ENCODE results near the gene GOLIM4. TPM values are rescaled to one million over a fixed set of nuclear protein-coding genes. Genes with fewer than 3 reads are reported as not detected.

Gene GOLIM4
- total RNA-seq, 1 experiment from 2014 or later, result 24.6 TPM

DNA sequence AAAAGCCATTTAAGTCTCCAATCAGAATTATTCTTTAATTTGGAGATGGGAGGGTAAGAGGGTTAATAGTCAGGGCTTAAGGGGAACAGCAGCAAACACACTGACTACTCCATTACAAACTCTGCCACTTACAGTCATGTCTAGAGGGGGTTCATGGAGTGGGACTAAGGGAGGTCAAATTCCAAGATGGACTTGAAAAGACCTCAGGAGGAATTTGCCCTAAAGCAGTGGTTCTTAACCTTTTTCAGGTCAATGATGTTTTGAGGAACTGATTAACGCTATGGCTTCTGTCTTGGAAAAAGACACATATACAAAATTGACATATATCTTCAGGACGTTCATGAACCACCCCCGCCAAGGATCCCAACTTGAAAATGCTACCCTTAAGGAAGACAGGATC is 13.9 kb downstream of the GOLIM4 start:
- Histone ChIP-seq H4K91ac (ENCODE audit: insufficient read length, low read depth, low read length) (no peak overlapping the region), H2BK5ac (ENCODE audit: insufficient read length, low read length) (no peak overlapping the region), H3K4ac (ENCODE audit: low read depth, low read length) (no peak overlapping the region), H3K9ac (ENCODE audit: extremely low read depth, insufficient read length, low read length) (no peak overlapping the region), H3K27me3 (ENCODE audit: insufficient read depth, low read length) (no peaks in the 10 kb centered on the region), H3K23ac (ENCODE audit: insufficient read length, low read depth, low read length) (no peak overlapping the region), H3K4me2 (ENCODE audit: insufficient read depth, insufficient read length, low read length) (no peak overlapping the region), H2BK120ac (ENCODE audit: low read depth, low read length, poor library complexity, severe bottlenecking) (no peak overlapping the region), H4K20me1 (ENCODE audit: control insufficient read depth, insufficient read depth, insufficient read length) (no peaks in the 10 kb centered on the region), H3K79me2 (ENCODE audit: insufficient read depth, low read length) (peaks cover 5% of the 10 kb centered on the region; the same call in 1 of the 2 replicates), H3K14ac (ENCODE audit: insufficient read depth, low read length) (no peak overlapping the region; the same call in 1 of the 2 replicates), H3K56ac (ENCODE audit: insufficient read length, low read depth, low read length) (no peak overlapping the region), H3K23me2 (ENCODE audit: insufficient read length, low read depth, low read length, poor library complexity, severe bottlenecking) (no peaks in the 10 kb centered on the region), H3K79me1 (ENCODE audit: insufficient read depth, low read depth, low read length, poor library complexity, severe bottlenecking) (no peaks in the 10 kb centered on the region), H3K27ac (ENCODE audit: insufficient read length, low read depth, low read length) (no peak overlapping the region), H2BK15ac (ENCODE audit: low read depth, low read length) (no peak overlapping the region), H2AFZ (ENCODE audit: low read length) (no peak overlapping the region), H2BK12ac (ENCODE audit: insufficient read length, low read depth, low read length) (no peak overlapping the region), H4K8ac (replicated peaks; ENCODE audit: insufficient read length, low read depth, low read length) (no peak overlapping the region), H4K5ac (ENCODE audit: insufficient read length, low read depth, low read length) (no peak overlapping the region), H2AK5ac (ENCODE audit: insufficient read length, low read length) (no peak overlapping the region), H2BK20ac (ENCODE audit: low read depth, low read length, poor library complexity, severe bottlenecking) (no peak overlapping the region), H3T11ph (ENCODE audit: low read length) (no peak overlapping the region), H3K4me1 (ENCODE audit: insufficient read depth, low read length) (peaks cover 7% of the 10 kb centered on the region), H3K9me3 (ENCODE audit: control insufficient read depth, low read depth, low read length) (no peaks in the 10 kb centered on the region), H3K18ac (ENCODE audit: insufficient read length, low read depth, low read length) (no peak overlapping the region)
- no peaks in the 10 kb centered on the region for H3K27me3 Mint-ChIP-seq (ENCODE audit: low read depth)
- no peak for DNase-seq
- no peak for TF ChIP-seq CTCF (conservative IDR thresholded peaks at IDR 0.05)
- WGBS (ENCODE audit: extremely low coverage, insufficient read length, low lambda C conversion rate), result no CpG with 5 or more reads among the region's 3 CpGs
- H3K9me3 Mint-ChIP-seq, result no peaks in the 10 kb centered on the region
- H3K4me1 Mint-ChIP-seq, result peaks cover 32 to 33% of the 10 kb centered on the region in 2 experiments
- H3K36me3 Mint-ChIP-seq (ENCODE audit: insufficient read depth in 1 of 3, low read depth in 3 of 3), result peaks cover 0 to 4% (median 3%) of the 10 kb centered on the region in 3 experiments; a peak in 4 of 7 replicates
- no peak overlapping the region for H3K4me3 Mint-ChIP-seq
- no peak overlapping the region for H3K27ac Mint-ChIP-seq
